A673 (cell line): Measurements from ENCODE around the gene ALG8. TPM values are rescaled to one million over a fixed set of nuclear protein-coding genes. Genes with fewer than 3 reads are reported as not detected.

Experiments used
- BruUV-seq: library from RNA; stranded (reverse); fragments of 400-500 nt; replicated peaks from 2 replicates; lab custom pipeline; 2021; lab: Mats Ljungman, UMichigan
- CTCF ChIA-PET: fragments of 300-600 bp; sonication (Branson Sonifier 250); formaldehyde crosslinking; loops from one replicate; lab custom pipeline; 2022; ENCODE audit warnings: antibody characterized with exemption; lab: Charles Lee
- POLR2A ChIA-PET: fragments of 300-600 bp; sonication (Branson Sonifier 250); formaldehyde crosslinking; loops from one replicate; lab custom pipeline; 2022; ENCODE audit warnings: antibody characterized with exemption; ENCODE audit not compliant: low non-redundant PET; lab: Charles Lee
- DNase-seq: peaks from one replicate; pipeline ENCODE4 v3.0.0-alpha.2; 2015; ENCODE audit warnings: low spot score
- H3K27ac ChIP-seq: fragments of 200-600 bp; sonication (generic); 2 replicates; pipeline ENCODE4 v1.5.1; 2016; ENCODE audit warnings: mixed run types, low read depth, mild to moderate bottlenecking, mixed read lengths, antibody characterized with exemption, low read length; ENCODE audit not compliant: poor library complexity, severe bottlenecking
- H3K27me3 ChIP-seq: fragments of 200-600 bp; sonication (generic); replicated peaks from 2 replicates; pipeline ENCODE4 v1.6.1; 2017; ENCODE audit warnings: mixed run types, low read depth, mild to moderate bottlenecking, mixed read lengths, antibody characterized with exemption, low read length; ENCODE audit not compliant: insufficient read depth, poor library complexity
- H3K36me3 ChIP-seq: fragments of 200-600 bp; sonication (generic); 2 replicates; pipeline ENCODE4 v1.6.1; 2016; ENCODE audit warnings: mixed run types, mild to moderate bottlenecking, mixed read lengths, antibody characterized with exemption, low read length; ENCODE audit not compliant: insufficient read depth, poor library complexity, severe bottlenecking
- H3K4me1 ChIP-seq: fragments of 200-600 bp; sonication (generic); 2 replicates; pipeline ENCODE4 v1.6.1; 2017; ENCODE audit warnings: mixed run types, mild to moderate bottlenecking, mixed read lengths, antibody characterized with exemption, low read length; ENCODE audit not compliant: insufficient read depth, poor library complexity, severe bottlenecking
- H3K4me3 ChIP-seq: fragments of 200-600 bp; sonication (generic); 2 replicates; pipeline ENCODE4 v1.5.1; 2016; ENCODE audit warnings: low read depth, mixed run types, mild to moderate bottlenecking, mixed read lengths, low read length; ENCODE audit not compliant: poor library complexity, severe bottlenecking
- H3K9me3 ChIP-seq: fragments of 200-600 bp; sonication (generic); 2 replicates; pipeline ENCODE4 v1.6.1; 2016; ENCODE audit warnings: mixed run types, low read depth, mild to moderate bottlenecking, mixed read lengths, antibody characterized with exemption, low read length; ENCODE audit not compliant: poor library complexity, severe bottlenecking
- EZH2 ChIP-seq: fragments of 200-600 bp; sonication (generic); IDR thresholded peaks from 2 replicates; pipeline ENCODE4 v1.6.1; 2017; ENCODE audit warnings: borderline replicate concordance, low read depth, mild to moderate bottlenecking, mixed read lengths, antibody characterized with exemption, low read length; ENCODE audit not compliant: poor library complexity, severe bottlenecking
- intact Hi-C: fragments of 100-400 bp; cut with micrococcal nuclease; formaldehyde crosslinking; loops from one replicate; pipeline ENCODE4 v1.10.0; 2022; ENCODE audit not compliant: unreplicated experiment
- total RNA-seq: library from RNA; stranded (reverse); gene quantifications from 2 replicates; pipeline ENCODE4 v1.2.3, GENCODE V29; 2021
- TF ChIP-seq, protein P1 (sequence below): fragments of 300-800, 200-600 bp; sonication (generic); conservative IDR thresholded peaks from 2 replicates; pipeline ENCODE4 v1.5.1; 2017; ENCODE audit warnings: low read depth, mild to moderate bottlenecking, antibody characterized with exemption, low read length, moderate library complexity, mixed read lengths

The ALG8 gene
- total RNA-seq, 1 experiment from 2014 or later: 131 TPM

DNA sequence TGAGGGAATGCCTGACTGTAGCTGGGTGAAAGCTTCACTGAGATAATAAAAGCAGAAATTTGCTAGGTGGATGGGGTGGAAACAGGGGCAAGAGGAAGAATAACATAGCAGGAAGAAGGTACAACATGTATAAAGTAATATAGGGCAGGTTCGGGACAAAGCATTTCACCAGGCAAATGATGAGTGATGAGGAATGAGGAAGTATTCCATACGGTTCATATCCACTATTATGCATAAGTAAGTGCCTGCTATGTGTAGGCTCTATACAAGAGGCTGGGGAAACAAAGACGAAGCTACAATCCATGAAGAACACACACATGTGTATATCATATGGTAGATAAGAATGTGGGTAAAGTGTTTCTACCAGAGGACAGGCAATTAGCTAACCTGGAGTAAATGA, 67.7 kb downstream of the ALG8 start:
- no peak for DNase-seq
- H3K36me3 ChIP-seq: peaks cover 51% of the 10 kb centered on the region
- no TSS peak for BruUV-seq
- no peaks in the 10 kb centered on the region for H3K27me3 ChIP-seq
- no peak overlapping the region for H3K27ac ChIP-seq
- no peak for TF ChIP-seq EZH2
- TF ChIP-seq, protein P1, sequence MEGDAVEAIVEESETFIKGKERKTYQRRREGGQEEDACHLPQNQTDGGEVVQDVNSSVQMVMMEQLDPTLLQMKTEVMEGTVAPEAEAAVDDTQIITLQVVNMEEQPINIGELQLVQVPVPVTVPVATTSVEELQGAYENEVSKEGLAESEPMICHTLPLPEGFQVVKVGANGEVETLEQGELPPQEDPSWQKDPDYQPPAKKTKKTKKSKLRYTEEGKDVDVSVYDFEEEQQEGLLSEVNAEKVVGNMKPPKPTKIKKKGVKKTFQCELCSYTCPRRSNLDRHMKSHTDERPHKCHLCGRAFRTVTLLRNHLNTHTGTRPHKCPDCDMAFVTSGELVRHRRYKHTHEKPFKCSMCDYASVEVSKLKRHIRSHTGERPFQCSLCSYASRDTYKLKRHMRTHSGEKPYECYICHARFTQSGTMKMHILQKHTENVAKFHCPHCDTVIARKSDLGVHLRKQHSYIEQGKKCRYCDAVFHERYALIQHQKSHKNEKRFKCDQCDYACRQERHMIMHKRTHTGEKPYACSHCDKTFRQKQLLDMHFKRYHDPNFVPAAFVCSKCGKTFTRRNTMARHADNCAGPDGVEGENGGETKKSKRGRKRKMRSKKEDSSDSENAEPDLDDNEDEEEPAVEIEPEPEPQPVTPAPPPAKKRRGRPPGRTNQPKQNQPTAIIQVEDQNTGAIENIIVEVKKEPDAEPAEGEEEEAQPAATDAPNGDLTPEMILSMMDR: no peak
- intact Hi-C loops: no loop called here
- no peaks in the 10 kb centered on the region for H3K4me1 ChIP-seq
- POLR2A ChIA-PET: no interaction called here
- CTCF ChIA-PET: no interaction called here
- H3K9me3 ChIP-seq: no peaks in the 10 kb centered on the region
- H3K4me3 ChIP-seq: no peak overlapping the region

GRCh38 chr11:78070621-78071020, 68.8 kb downstream of the ALG8 start:
- H3K27ac ChIP-seq: no peak overlapping the region
- H3K4me3 ChIP-seq: no peak overlapping the region
- no peak for TF ChIP-seq EZH2
- TF ChIP-seq, protein P1: no peak
- H3K4me1 ChIP-seq: no peaks in the 10 kb centered on the region
- H3K27me3 ChIP-seq: no peaks in the 10 kb centered on the region
- BruUV-seq: no TSS peak
- POLR2A ChIA-PET: no interaction called here
- intact Hi-C loops: no loop called here
- CTCF ChIA-PET: no interaction called here
- peaks cover 51% of the 10 kb centered on the region for H3K36me3 ChIP-seq
- H3K9me3 ChIP-seq: no peaks in the 10 kb centered on the region
- no peak for DNase-seq

GRCh38 chr11:78069465-78069864, 70.0 kb downstream of the ALG8 start:
- no peak for DNase-seq
- no peak for TF ChIP-seq EZH2
- TF ChIP-seq, protein P1: no peak
- Histone ChIP-seq H3K27me3 (no peaks in the 10 kb centered on the region), H3K4me3 (no peak overlapping the region), H3K36me3 (peaks cover 51% of the 10 kb centered on the region), H3K27ac (no peak overlapping the region), H3K9me3 (no peaks in the 10 kb centered on the region), H3K4me1 (no peaks in the 10 kb centered on the region)
- intact Hi-C loops: no loop called here
- ChIA-PET POLR2A (no interaction called here), CTCF (no interaction called here)
- BruUV-seq: no TSS peak
